ENCODE results near the gene ATP6V1B1.

- TF ChIP-seq CTCF (IDR thresholded peaks at IDR 0.05; ENCODE audit: low read depth, low read length), result no peak
- TF ChIP-seq EZH2phosphoT487 (IDR thresholded peaks at IDR 0.05; ENCODE audit: low read depth), result no peak
These were observed 70.6 kb downstream of the ATP6V1B1 start for GRCh38 chr2:71006323-71006722.

Measured in OCI-LY3 (cell line).